ENCODE results near the gene FAAH. TPM values are rescaled to one million over a fixed set of nuclear protein-coding genes. Genes with fewer than 3 reads are reported as not detected.
A peak's percentile ranks its signal among the peaks of the same experiment; 100 is the strongest.

FAAH gene
- total RNA-seq, 1 experiment from 2014 or later, result 2.0 TPM

- no peak for TF ChIP-seq CTCF (conservative IDR thresholded peaks at IDR 0.05; ENCODE audit: low read depth, low read length)
- no peak for TF ChIP-seq EZH2 (IDR thresholded peaks at IDR 0.05; ENCODE audit: low read length, unreplicated experiment)
- TF ChIP-seq EZH2phosphoT487 (IDR thresholded peaks at IDR 0.05; ENCODE audit: borderline replicate concordance, low read length), result no peak
- Histone ChIP-seq H3K9me2 (replicated peaks; ENCODE audit: low read length) (no peaks in the 10 kb centered on the region), H3K9ac (ENCODE audit: low read length) (no peak overlapping the region), H3K9me3 (ENCODE audit: low read length) (no peaks in the 10 kb centered on the region), H3F3A (ENCODE audit: low read length, unreplicated experiment) (no peaks in the 10 kb centered on the region), H3K27me3 (ENCODE audit: low read length) (no peaks in the 10 kb centered on the region), H4K20me1 (ENCODE audit: low read length) (no peaks in the 10 kb centered on the region), H3K4me1 (ENCODE audit: insufficient read depth, low read length) (no peaks in the 10 kb centered on the region), H3K79me2 (ENCODE audit: low read length) (no peaks in the 10 kb centered on the region), H3K36me3 (ENCODE audit: low read depth, low read length) (peaks cover 15% of the 10 kb centered on the region; the same call in 1 of the 2 replicates), H3K27ac (ENCODE audit: low read length) (no peak overlapping the region), H2AFZ (ENCODE audit: low read length) (no peak overlapping the region), H3K4me2 (ENCODE audit: low read length) (no peak overlapping the region), H3K4me3 (ENCODE audit: low read length) (no peak overlapping the region)
- ATAC-seq (no peak), DNase-seq (no peak)
- ChIA-PET CTCF (no interaction called here), POLR2A (ENCODE audit: unreplicated experiment) (no interaction called here)
- BruUV-seq (replicated peaks), result no TSS peak
- intact Hi-C loops (cut with micrococcal nuclease), result no loop called here
These were observed 24.4 kb upstream of the FAAH start for GRCh38 chr1:46369542-46370213.

GRCh38 chr1:46370214-46370633 is 23.9 kb upstream of the FAAH start:
- Histone ChIP-seq H3K9ac (ENCODE audit: low read length) (no peak overlapping the region), H3K4me2 (ENCODE audit: low read length) (no peak overlapping the region), H3K4me3 (ENCODE audit: low read length) (no peak overlapping the region), H3K9me2 (replicated peaks; ENCODE audit: low read length) (no peaks in the 10 kb centered on the region), H3K9me3 (ENCODE audit: low read length) (no peaks in the 10 kb centered on the region), H2AFZ (ENCODE audit: low read length) (no peak overlapping the region), H3K36me3 (ENCODE audit: low read depth, low read length) (peaks cover 11% of the 10 kb centered on the region; the same call in 1 of the 2 replicates), H3K27ac (ENCODE audit: low read length) (no peak overlapping the region), H4K20me1 (ENCODE audit: low read length) (no peaks in the 10 kb centered on the region), H3F3A (ENCODE audit: low read length, unreplicated experiment) (no peaks in the 10 kb centered on the region), H3K79me2 (ENCODE audit: low read length) (no peaks in the 10 kb centered on the region), H3K4me1 (ENCODE audit: insufficient read depth, low read length) (no peaks in the 10 kb centered on the region), H3K27me3 (ENCODE audit: low read length) (no peaks in the 10 kb centered on the region)
- CTCF ChIA-PET, result no interaction called here
- DNase-seq (peak; percentile 28), ATAC-seq (no peak; the same call in 1 of the 2 replicates)
- no TSS peak for BruUV-seq (replicated peaks)
- POLR2A ChIA-PET (ENCODE audit: unreplicated experiment), result no interaction called here
- intact Hi-C loops (cut with micrococcal nuclease), result no loop called here
- TF ChIP-seq EZH2 (IDR thresholded peaks at IDR 0.05; ENCODE audit: low read length, unreplicated experiment) (no peak), CTCF (conservative IDR thresholded peaks at IDR 0.05; ENCODE audit: low read depth, low read length) (no peak), EZH2phosphoT487 (IDR thresholded peaks at IDR 0.05; ENCODE audit: borderline replicate concordance, low read length) (no peak)

GRCh38 chr1:46372431-46372830 is 21.7 kb upstream of the FAAH start:
- no peaks in the 10 kb centered on the region for H3F3A ChIP-seq (ENCODE audit: low read length, unreplicated experiment)
- CTCF ChIA-PET, result no interaction called here
- no peaks in the 10 kb centered on the region for H3K27me3 ChIP-seq (ENCODE audit: low read length)
- 0 out of 2 replicates have a peak, but pooled peaks cover 9% of the 10 kb centered on the region for H3K36me3 ChIP-seq (ENCODE audit: low read depth, low read length)
- no peak overlapping the region for H3K4me2 ChIP-seq (ENCODE audit: low read length)
- no peaks in the 10 kb centered on the region for H3K4me1 ChIP-seq (ENCODE audit: insufficient read depth, low read length)
- H3K4me3 ChIP-seq (ENCODE audit: low read length), result no peak overlapping the region
- H3K9me2 ChIP-seq (replicated peaks; ENCODE audit: low read length), result no peaks in the 10 kb centered on the region
- TF ChIP-seq EZH2phosphoT487 (IDR thresholded peaks at IDR 0.05; ENCODE audit: borderline replicate concordance, low read length), result no peak
- TF ChIP-seq EZH2 (IDR thresholded peaks at IDR 0.05; ENCODE audit: low read length, unreplicated experiment), result no peak
- H4K20me1 ChIP-seq (ENCODE audit: low read length), result no peaks in the 10 kb centered on the region
- no peaks in the 10 kb centered on the region for H3K9me3 ChIP-seq (ENCODE audit: low read length)
- H3K79me2 ChIP-seq (ENCODE audit: low read length), result no peaks in the 10 kb centered on the region
- no peak for DNase-seq
- ATAC-seq, result no peak
- H3K27ac ChIP-seq (ENCODE audit: low read length), result no peak overlapping the region
- H3K9ac ChIP-seq (ENCODE audit: low read length), result no peak overlapping the region
- no TSS peak for BruUV-seq (replicated peaks)
- POLR2A ChIA-PET (ENCODE audit: unreplicated experiment), result no interaction called here
- intact Hi-C loops (cut with micrococcal nuclease), result no loop called here
- H2AFZ ChIP-seq (ENCODE audit: low read length), result no peak overlapping the region
